DMS53 treated with DMSO at 0.1 percent for 48 hours (cell line): Measurements from ENCODE around the gene GALNT9.
"Not testable (repeated sequence)": the region's sequence is repeated elsewhere in the genome, so short reads cannot be mapped to it uniquely, and the experiment has no call there.

Experiments
- DNase-seq: peaks from one replicate; lab custom pipeline; 2025; ENCODE audit not compliant: unreplicated experiment; lab: John Stamatoyannopoulos, UW

Gene GALNT9

GRCh38 chr12:132149526-132149925 is 179.9 kb downstream of the GALNT9 start:
- not testable (repeated sequence) for DNase-seq

- no peak for DNase-seq
These were observed 180.9 kb downstream of the GALNT9 start for GRCh38 chr12:132148368-132149045.

- no peak for DNase-seq
These were observed 181.7 kb downstream of the GALNT9 start for GRCh38 chr12:132147423-132148367.

GRCh38 chr12:132146772-132147422 is 182.5 kb downstream of the GALNT9 start:
- no peak for DNase-seq
